ENCODE data around the gene PHLDB3. TPM values are rescaled to one million over a fixed set of nuclear protein-coding genes. Genes with fewer than 3 reads are reported as not detected.

PHLDB3 gene
- polyA plus RNA-seq, 12 donors = 2.2 to 15.6 (median 4.0) TPM; not detected in 2

DNA sequence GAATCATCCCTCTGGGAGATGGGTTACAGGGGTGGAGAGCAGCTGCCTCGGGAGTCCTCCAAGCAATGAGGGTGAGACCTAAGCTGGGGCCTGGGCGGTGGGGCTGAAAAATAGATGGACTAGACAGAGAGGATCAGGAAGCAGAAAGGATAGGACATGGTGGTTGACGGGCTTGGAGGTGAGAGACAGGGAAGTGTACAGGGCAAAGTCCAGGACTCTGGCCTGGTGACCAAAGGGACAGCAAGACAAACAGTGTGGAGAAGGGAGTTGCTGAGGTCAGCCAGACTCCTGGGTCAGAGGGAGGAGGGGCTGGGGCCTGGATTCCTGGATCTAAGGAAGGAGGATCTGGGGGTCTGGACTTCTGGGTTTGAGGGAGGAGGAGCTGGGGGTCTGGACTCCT, 5.5 kb downstream of the PHLDB3 start:
- no peak for DNase-seq

DNA sequence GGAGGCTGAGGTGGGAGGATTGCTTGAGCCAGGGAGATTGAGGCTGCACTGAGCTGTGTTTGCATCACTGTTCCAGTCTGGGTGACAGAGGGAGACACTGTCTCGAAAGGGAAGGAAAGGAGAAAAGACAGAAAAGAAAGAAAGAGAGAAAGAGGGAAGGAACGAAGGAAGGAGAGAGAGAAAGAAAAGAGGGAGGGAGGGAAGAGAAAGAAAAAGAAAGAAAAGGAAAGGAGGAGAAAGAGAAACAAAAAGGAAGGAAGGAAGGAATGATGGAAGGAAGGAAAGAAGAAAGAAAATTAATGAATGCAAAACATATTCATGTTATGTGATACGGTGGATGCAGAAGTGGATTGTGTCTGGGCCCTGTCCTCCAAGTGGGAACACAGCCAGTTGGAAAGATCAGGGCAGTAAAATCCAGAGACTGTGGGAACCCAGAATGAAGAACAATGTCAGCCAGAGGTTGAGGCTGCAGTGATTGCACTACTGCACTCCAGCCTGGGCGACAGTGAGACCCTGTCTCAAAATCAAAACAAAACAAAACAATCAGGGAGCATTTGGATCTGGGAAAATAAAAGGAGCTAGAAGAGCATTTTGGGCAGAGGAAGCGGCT, 6.2 kb downstream of the PHLDB3 start:
- peak; percentile 75 for DNase-seq

DNA sequence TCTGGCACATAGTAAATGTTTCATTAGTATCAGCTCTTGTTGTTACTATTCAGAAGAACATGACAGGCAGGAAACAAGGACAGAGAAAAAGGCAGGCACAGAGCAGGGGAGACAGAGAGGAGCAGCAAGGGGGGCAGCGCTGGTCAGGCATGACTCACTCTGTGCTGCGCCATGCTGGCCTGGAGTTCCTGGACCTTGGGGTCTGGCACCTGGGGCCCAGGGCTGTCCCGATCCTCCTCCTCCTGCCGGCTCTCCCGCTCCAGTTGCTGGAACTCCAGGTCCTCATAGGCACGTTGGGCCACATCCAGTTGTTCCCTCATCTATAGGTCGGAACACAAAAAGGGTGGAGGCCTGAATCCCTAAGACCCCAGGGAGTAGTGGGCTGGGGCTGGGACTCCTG, 7.6 kb downstream of the PHLDB3 start:
- no peak for DNase-seq

DNA sequence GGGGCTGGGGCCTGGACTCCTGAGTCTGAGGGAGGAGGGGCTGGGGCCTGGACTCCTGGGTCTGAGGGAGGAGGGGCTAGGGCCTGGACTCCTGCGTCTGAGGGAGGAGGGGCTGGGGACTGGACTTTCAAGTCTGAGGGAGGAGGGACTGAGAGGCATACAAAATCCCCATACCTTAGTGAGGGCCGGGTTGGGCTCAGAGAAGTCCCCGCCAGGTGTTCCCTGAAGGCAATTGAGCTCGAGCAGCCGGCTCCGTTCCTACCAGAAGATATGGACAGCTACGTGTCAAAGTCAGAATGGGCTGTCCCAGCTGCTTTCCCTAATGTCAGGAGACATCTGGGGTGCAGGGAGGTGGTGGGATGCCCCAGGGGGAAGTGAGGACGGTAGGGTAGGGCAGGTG, 9.5 kb downstream of the PHLDB3 start:
- no peak for DNase-seq

DNA sequence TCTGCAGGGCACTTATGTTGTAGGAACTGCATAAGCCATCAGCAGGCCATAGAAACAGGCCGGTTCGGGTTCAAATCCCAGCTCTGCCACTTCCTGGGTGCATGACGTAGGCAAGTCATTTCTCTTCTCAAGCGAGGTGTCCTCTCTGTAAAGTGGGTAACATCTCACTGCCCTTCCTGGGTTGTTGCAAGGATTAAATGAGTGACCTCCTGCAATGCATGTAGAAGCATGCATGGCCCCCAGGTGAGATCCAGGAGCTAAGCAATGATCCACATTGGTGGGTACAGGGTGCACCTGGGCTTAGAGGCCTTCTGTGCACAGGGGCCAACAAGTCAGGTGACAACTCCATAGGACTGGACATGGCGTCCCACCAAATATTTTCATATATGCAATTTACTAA, 13.8 kb downstream of the PHLDB3 start:
- no peak for DNase-seq

DNA sequence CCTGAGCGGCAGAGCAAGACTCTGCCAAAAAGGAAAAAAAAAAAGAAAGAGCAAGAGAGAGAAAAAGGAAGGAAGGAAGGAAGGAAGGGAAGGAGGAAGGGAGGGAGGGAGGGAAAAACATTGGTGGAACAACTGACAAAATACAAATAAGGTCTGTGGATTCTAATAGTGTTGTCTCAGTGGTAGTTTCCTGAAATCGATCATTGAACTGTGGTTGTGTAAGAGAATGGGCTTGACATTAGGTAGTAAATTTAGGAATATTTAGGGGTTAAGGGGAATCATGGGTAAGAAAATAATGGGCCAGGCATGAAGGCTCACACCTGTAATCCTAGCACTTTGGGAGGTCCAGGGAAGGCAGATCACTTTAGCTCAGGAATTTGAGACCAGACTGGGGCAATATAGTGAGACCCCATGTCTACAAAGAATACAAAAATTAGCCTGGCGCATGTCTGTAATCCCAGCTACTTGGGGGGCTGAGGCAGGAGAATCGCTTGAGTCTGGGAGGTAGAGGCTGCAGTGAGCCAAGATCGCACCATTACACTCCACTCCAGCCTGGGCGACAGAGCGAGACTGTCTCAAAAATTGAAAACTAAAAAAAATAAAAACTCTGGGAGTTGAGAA, 14.5 kb downstream of the PHLDB3 start:
- no peak for DNase-seq

DNA sequence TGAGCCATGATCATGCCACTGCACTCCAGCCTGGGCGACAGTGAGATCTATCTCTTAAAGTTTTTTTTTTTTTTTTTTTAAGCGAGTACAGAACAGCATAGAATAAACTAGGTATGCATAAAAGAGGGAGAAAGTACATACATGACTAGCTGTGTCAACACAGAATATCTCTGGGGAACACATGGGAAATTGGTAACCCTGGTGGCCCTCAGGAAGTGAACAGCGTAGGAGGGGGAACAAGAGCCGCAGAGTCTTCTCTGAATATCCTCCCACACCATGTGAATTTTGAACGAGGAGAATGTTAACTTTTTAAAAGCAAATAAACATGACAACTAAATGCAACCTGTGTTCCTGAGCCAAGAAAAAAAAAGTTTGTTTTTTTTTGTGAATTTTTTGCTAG, 15.2 kb downstream of the PHLDB3 start:
- DNase-seq = no peak

DNA sequence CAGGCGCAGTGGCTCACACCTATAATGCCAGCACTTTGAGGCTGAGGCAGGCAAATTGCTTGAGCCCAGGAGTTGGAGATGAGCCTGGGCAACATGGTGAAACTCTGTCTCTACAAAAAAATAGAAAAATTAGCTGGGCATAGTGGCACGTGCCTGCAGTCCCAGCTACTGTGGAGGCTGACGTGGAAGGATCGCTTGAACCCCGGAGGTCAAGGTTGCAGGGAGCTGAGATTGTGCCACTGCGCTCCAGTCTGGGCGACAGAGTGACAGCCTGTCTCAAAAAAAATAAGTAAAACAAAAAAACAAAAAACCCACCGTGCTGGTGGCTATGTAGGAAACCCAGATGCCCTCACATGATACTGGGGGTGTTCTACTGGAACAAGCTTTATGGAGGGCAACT, 16.4 kb downstream of the PHLDB3 start:
- no peak for DNase-seq

DNA sequence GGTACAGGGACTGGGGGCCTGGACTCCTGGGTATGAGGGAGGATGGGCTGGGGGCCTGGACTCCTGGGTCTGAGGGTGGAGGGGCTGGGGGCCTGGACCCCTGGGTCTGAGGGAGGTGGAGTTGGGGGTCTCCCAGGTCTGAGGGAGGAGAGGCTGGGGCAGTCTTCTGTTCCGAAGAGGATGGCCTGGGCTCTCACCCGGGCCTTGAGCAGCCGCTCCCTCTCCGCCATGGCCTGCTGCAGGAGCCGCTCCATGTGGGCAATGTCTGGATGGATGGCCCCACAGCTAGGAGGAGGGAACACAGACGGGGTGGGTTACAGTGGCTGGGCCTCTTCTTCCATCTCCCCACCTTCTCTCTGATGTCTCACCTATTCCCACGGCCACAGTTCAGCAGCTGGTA, 18.1 kb downstream of the PHLDB3 start:
- DNase-seq = no peak

DNA sequence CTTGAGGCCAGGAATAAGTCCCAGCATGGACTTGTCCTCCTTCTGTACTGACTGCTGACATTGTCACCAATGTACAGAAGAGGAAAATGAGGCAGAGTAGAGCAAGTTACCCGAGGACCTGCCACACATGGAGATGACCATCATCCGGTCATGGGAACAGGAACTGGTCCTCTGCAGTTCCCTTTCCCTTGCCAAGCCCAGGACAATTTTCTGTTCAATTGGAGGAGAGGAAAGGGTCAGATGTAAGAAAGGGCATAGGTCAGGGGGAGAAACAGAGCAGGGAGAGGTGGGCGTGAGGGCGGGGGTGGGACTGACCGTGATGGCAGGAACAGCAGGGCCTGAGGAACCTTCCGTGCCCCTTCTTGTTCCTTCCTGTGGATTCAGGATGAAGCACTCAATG, 18.6 kb downstream of the PHLDB3 start:
- DNase-seq = no peak

DNA sequence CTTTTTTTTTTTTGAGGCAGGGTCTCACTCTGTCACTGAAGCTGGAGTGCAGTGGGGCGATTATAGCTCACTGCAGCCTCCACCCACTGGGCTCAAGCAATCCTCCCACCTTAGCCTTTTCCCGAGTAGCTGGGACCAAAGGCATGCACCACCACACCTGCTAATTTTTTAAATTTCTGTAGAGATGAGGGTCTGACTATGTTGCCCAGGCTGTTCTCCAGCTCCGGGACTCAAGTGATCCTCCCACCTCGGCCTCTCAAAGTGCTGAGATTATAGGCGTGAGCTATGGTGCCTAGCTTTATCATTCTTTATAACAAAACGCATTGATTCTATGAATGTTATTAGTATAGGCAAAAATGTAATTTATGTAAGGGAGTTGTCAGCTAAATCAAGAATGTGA, 21.3 kb downstream of the PHLDB3 start:
- DNase-seq = no peak

DNA sequence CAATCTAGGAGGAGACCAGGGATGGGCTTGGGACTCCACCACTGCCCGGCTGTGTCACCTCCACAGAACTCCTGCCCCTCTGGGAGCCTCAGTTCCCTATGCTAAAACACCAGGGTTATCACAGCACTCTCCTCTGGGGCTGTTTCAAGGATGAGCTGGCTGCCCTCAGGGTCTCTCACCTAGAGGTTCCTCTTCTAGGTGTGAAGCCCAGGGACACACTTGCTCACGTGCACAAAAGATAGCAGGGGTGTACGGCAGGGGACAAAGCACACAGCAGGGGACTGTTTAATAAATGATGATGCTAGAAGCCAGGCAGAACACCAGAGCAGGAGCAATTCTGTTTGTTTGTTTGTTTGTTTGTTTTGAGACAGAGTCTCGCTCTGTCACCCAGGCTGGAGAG, 22.4 kb downstream of the PHLDB3 start:
- no peak for DNase-seq

DNA sequence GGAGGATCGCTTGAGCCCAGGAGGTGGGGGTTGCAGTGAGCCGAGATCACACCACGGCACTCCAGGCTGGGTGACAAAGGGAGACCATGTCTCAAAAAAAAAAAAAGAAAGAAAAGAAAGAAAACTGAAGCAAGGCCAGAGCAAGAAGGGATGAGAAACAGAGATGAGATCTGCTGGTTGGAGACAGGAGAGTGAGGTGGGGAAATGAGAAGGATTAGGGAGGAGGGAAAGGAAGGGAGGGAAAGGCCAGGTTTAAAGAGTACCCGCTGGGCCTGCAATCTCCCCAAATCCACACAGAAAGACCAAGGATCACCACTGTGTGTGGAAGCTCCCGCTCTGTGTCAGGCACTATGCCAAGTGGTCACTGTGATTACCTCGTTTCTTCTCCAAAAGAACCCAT, 22.8 kb downstream of the PHLDB3 start:
- DNase-seq = no peak

DNA sequence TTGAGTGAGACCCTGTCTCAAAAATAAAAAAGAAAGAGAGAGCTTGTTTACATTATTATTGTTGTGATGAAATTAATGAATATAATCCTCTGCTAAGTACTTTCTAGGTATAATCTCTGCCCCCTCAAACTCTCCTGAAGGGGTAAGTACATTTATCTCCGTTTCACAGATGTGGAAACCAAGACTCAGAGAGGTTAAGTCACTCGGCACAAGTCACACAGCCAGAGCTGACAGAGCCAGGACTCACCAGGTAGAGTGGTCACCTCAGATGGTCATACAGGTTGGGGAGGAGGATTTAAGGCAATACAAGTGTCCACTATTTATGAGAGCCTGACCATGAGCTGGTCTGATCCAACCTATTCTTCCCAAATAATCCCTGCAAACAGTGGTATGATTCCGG, 24.0 kb downstream of the PHLDB3 start:
- DNase-seq = no peak

DNA sequence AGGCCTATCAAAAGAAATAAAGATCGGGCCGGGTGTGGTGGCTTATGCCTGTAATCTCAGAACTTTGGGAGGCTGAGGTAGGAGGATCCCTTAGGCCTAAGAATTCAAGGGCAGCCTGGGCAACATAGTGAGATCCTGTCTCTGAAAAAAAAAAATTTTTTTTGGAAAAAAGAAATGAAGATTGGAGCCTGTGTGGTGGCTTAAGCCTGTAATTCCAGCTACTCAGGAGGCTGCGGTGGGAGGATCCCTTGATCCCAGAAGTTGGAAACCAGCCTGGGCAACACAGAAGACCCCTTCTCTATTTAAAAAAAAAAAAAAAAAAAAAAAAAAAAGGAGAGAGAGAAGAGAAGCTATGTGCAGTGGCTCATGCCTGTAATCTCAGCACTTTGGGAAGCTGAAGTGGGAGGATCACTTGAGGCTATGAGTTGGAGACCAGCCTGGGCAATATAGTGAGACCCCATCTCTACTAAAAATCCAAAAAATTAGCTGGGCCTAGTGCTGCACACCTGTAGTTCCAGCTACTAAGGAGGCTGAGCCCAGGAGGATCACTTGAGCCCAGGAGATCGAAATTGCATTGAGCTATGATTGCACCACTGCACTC, 24.5 kb downstream of the PHLDB3 start:
- no peak for DNase-seq

DNA sequence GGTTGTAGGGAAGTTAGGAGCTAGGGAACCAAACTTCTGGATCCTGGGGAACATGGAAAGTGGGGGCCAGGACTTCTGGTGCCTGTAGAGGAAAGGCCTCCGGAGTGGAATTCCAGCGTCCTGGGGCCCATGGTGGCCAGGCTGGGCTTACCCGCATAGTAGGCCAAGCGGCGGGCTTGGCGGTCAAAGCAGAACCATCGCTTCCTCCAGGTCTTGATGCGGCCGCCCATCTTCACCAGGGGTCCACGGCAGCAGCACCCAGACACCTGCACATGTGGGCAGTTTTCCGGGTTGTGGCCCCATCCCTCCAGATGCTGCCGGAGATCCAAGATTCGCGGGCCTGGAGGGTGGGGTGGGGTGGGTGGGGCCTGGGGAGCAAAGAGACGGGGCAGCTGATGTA, 25.3 kb downstream of the PHLDB3 start:
- DNase-seq = no peak

DNA sequence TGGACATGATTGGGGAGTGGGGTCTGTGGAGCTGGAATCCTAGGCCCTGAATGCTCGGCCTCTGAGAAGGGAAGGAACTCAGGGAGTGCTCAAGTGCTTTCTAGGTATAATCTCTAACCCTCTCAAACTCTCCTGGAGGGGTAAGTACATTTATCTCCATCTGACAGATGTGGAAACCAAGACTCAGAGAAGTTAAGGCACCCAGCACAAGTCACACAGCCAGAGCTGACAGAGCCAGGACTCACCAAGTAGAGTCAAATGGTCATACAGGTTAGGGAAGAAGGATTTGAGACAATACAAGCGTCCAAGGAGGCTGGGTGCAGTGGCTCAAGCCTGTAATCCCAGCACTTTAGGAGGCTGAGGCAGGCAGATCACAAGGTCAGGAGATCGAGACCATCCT, 26.2 kb downstream of the PHLDB3 start:
- DNase-seq = no peak

DNA sequence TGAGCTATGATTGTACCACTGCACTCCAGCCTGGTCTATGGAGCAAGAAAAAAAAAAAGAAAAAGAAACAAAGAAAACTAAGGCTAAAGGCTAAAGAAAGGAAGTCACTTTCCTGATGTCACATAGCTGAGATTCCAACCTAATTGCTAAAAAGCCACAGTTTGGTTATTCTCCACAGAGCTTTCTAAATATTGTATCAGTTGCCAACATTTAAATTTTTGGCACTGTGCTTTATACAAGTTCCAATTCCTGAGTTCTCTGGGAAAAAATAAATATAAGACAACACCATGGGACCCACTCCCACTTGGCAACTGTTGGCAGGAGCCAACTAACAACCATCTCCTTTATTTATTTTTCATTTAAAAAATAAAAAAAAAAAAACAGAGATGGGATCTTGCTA, 27.9 kb downstream of the PHLDB3 start:
- DNase-seq = no peak

DNA sequence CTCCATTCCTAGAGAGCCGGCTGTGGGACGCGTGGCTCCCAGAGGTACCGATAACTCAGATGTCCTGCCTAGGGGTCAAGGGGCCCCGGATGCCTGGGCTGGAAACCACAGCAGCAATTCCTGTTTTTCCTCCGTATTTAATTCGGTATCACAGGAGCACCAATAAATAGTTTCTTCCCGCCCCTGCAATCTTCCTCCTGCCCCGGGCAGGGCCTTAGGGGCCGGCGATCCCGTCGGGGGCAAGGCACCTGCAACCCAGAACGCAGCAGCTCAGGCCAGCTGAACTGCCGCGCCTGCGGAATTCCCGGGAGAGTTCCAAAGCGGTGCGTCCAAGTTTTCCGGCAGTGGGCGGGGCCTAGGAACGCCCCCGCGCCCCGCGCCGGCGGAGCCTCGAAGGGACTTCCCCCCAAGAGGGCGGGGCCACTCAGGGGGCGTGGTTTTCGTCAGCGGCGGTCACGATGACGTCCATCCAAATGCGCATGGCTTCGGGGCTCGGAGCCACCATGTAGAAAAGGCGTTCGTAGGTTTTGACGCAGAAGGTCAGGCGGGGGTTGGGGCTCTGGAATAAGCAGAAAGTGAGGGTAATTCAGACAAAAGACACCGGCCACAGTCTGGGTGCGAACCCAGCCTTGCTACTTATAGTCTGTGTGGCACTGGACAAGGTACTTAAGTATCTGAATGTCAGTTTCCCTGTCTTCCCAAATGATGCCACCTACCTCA, 29.4 kb downstream of the PHLDB3 start:
- DNase-seq = peak; percentile 94

DNA sequence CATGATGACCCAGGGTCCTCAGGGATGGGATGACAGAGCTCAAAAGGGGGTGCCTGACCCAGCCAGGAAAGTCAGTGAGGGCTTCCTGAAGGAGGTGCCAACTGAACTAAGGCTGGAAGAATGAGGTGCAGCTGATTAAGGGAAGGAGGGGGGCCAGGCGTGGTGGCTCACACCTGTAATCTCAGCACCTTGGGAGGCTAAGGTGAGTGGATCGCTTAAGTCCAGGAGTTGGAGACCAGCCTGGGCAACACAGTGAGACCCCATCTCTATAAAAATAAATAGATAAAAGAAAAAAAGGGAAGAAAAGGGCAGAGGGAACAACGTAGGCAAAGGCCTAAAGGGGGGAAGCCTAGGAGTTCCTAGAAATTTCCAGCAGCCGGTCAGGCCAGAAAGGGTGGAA, 30.1 kb downstream of the PHLDB3 start:
- no peak for DNase-seq

DNA sequence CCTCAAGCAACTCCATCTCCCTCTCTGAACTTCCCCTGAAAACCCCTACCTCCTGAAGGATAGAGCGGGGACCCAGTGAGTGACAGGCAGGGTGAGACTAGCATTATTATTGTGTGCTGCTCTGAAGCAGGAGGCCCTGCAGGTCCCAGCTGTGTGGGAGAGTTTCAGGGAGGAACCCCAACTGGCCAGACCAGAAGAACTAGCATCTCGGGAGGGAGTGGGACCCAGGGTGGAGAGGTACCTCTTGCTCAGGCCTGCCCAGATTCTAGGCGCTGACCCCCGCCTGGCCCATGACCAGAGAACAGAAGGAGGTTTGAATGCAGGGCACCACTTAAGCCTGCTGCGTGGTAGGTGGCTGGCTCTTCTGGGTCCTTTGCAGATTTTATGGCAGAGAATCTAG, 33.5 kb downstream of the PHLDB3 start:
- no peak for DNase-seq

DNA sequence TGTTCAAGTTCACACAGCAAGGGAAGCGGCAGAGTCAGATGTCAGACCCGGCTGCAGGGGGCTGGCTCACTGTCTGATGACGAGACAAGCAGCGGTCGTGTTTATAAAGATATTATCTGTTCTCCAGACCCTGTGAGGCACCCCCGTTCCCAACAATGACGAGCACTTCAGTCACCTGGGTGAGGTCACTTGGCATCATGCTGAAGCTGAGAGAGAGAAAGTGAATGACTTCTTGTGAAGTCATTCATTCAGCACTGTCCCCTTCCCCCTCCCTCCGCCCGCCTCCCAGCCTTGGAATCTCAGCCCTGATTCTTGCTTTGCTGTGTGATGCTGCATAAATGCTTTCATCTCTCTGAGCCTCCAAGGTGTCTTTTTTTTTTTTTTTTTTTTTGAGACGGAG, 34.3 kb downstream of the PHLDB3 start:
- DNase-seq = no peak

DNA sequence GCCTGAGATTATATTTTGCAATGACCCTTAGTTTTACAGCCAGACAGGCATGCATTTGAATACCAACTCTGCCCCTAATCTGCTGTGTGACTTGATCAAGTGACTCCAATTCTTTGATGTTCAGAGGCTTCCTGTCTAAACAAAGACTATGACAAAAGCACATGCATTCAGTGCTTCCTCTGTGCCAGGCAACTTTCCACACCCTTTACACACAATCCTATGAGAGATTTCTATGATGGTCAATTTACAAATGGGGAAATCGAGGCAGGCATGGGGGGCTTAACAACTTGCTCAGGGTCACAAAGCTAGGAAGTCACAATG, 35.4 kb downstream of the PHLDB3 start:
- DNase-seq = no peak
